GM19468 (cell line): ENCODE measurements around the gene MSH4.
"Not testable (repeated sequence)": the region's sequence is repeated elsewhere in the genome, so short reads cannot be mapped to it uniquely, and the experiment has no call there.

Experiments used
- ATAC-seq: cut with Tn5 transposase; IDR thresholded peaks from one replicate; pipeline ENCODE4 v1.9.1; 2021; ENCODE audit warnings: mild to moderate bottlenecking, moderate library complexity, moderate number of reproducible peaks; ENCODE audit not compliant: unreplicated experiment; ENCODE audit errors: extremely low read depth

The MSH4 gene

GRCh38 chr1:75916834-75917233, 120.2 kb downstream of the MSH4 start:
- no peak for ATAC-seq

- no peak for ATAC-seq
These were observed 126.0 kb downstream of the MSH4 start for GRCh38 chr1:75922698-75923097.

GRCh38 chr1:75932304-75932703, 135.6 kb downstream of the MSH4 start, which contains the start of gene ASB17:
ASB17 (minus strand) TSS chr1:75932404; CDS start chr1:75932291, 113 bp downstream.
- no peak for ATAC-seq

- ATAC-seq, result no peak
These were observed 140.4 kb downstream of the MSH4 start for GRCh38 chr1:75937034-75937433.

- not testable (repeated sequence) for ATAC-seq
These were observed 146.4 kb downstream of the MSH4 start for GRCh38 chr1:75943037-75943436.

- no peak for ATAC-seq
These were observed 153.5 kb downstream of the MSH4 start for GRCh38 chr1:75950176-75950575.

- no peak for ATAC-seq
These were observed 155.3 kb downstream of the MSH4 start for GRCh38 chr1:75952016-75952415.

- no peak for ATAC-seq
These were observed 156.8 kb downstream of the MSH4 start for GRCh38 chr1:75953461-75953860.

GRCh38 chr1:75954586-75954985, 157.9 kb downstream of the MSH4 start:
- no peak for ATAC-seq
